NB4 (cell line): ENCODE results near the gene SH3BP1.

Experiments used
- CTCF ChIP-seq: IDR thresholded peaks from one replicate; pipeline ENCODE4 v1.5.1; 2012; ENCODE audit warnings: low read depth, low read length
- MAX ChIP-seq: IDR thresholded peaks from 2 replicates; pipeline ENCODE4 v1.6.1; 2011; ENCODE audit warnings: low read depth, low read length
- MYC ChIP-seq: IDR thresholded peaks from 2 replicates; pipeline ENCODE4 v1.6.1; 2011; ENCODE audit warnings: low read depth, low read length
- POLR2A ChIP-seq: IDR thresholded peaks from 2 replicates; pipeline ENCODE4 v1.6.1; 2011; ENCODE audit warnings: mild to moderate bottlenecking; ENCODE audit not compliant: insufficient read length; ENCODE audit errors: extremely low read depth

- TF ChIP-seq CTCF = no peak
- TF ChIP-seq MYC = no peak
- no peak for TF ChIP-seq POLR2A
- no peak for TF ChIP-seq MAX
Measured at GRCh38 chr22:37654563-37655251, 15.2 kb downstream of the SH3BP1 start.
